ENCODE measurements around the gene PLSCR5.

- TF ChIP-seq EZH2 (IDR thresholded peaks at IDR 0.05; ENCODE audit: low read depth, unreplicated experiment) (no peak), CTCF (conservative IDR thresholded peaks at IDR 0.05; ENCODE audit: low read depth in 2 of 2) (no peak), ETS1 (IDR thresholded peaks at IDR 0.05) (no peak), EZH2phosphoT487 (IDR thresholded peaks at IDR 0.05; ENCODE audit: unreplicated experiment) (no peak)
Measured at GRCh38 chr3:146540236-146540635, 64.9 kb downstream of the PLSCR5 start.

Data from GM23338 (cell line).